Mucosa of descending colon (tissue), 3 donors: Measurements from ENCODE around the gene HIP1. TPM values are rescaled to one million over a fixed set of nuclear protein-coding genes. Genes with fewer than 3 reads are reported as not detected.

Experiments used
- ATAC-seq: fragments of 200-7000 bp; cut with Tn5 transposase; one replicate; pipeline ENCODE4 v1.9.1; 2020; ENCODE audit warnings: mild to moderate bottlenecking, moderate library complexity
- DNase-seq, 3 donors: peaks; one replicate each; pipeline ENCODE4 v3.0.0-alpha.2; 2020
- H3K36me3 ChIP-seq: fragments of 200-600 bp; one replicate; pipeline ENCODE4 v1.8.0; 2021; ENCODE audit warnings: low read depth, mild to moderate bottlenecking
- H3K4me1 ChIP-seq: fragments of 200-600 bp; one replicate; pipeline ENCODE4 v1.8.0; 2021; ENCODE audit warnings: low read depth, mild to moderate bottlenecking
- H3K4me3 ChIP-seq: fragments of 200-600 bp; one replicate; pipeline ENCODE4 v1.8.0; 2021; ENCODE audit warnings: mild to moderate bottlenecking
- H3K9me3 ChIP-seq: fragments of 200-600 bp; one replicate; pipeline ENCODE4 v1.8.0; 2021; ENCODE audit warnings: mild to moderate bottlenecking
- CTCF ChIP-seq: fragments of 200-600 bp; IDR thresholded peaks from one replicate; pipeline ENCODE4 v1.8.0; 2022; ENCODE audit warnings: antibody characterized with exemption, mild to moderate bottlenecking
- intact Hi-C, 2 donors: fragments of 100-400 bp; cut with DNase I in 1 of 2; cut with micrococcal nuclease in 1 of 2; formaldehyde crosslinking; loops; one replicate each; pipeline versions ENCODE4 v1.11.0 to v1.11.1; 2022; cut with DNase I, micrococcal nuclease
- total RNA-seq, 3 donors: library from RNA; stranded (reverse); fragmentation: NEBNext Ultra II Directional in 2 of 3; extraction: Animal tissue kit (Norgen Biotek cat#: 25700) in 2 of 3; gene quantifications; one replicate each; pipeline versions ENCODE4 v1.2.1 to v1.2.4, GENCODE V29; 2021 to 2023
- donor health status: DM: no; HTN: no; CAD: no; lungs with moderate emphysema.
- donor health status: DM: no; HTN: no; CAD: no.
- donor health status: DM: no; HTN: yes; CAD: no.

Gene HIP1
- total RNA-seq, 3 donors from 2014 or later: 5.7 to 14.2 (median 6.7) TPM

- intact Hi-C loops: loop anchor here in 1 of 2 donors (10.0 kb wide), 1 partner anchor 105 kb away; no protein-coding TSS in a partner anchor
These were observed 98.5 kb downstream of the HIP1 start for GRCh38 chr7:75640201-75640600.

GRCh38 chr7:75639886-75640190 lies 98.9 kb downstream of the HIP1 start:
- intact Hi-C loops: loop anchor here in 1 of 2 donors (10.0 kb wide), 1 partner anchor 105 kb away; no protein-coding TSS in a partner anchor
- DNase-seq (no peak), ATAC-seq (peak; percentile 11)
- peaks cover 4% of the 10 kb centered on the region for H3K4me1 ChIP-seq
- H3K4me3 ChIP-seq: no peak overlapping the region
- H3K9me3 ChIP-seq: peaks cover 6% of the 10 kb centered on the region
- H3K36me3 ChIP-seq: no peaks in the 10 kb centered on the region
- no peak for TF ChIP-seq CTCF

More at GRCh38 chr7:75640201-75640600, 98.5 kb downstream of the HIP1 start:
- peaks cover 6% of the 10 kb centered on the region for H3K9me3 ChIP-seq
- no peak overlapping the region for H3K4me3 ChIP-seq
- DNase-seq: no peak
- TF ChIP-seq CTCF: no peak
- H3K36me3 ChIP-seq: no peaks in the 10 kb centered on the region
- H3K4me1 ChIP-seq: peaks cover 4% of the 10 kb centered on the region
- no peak for ATAC-seq

- Histone ChIP-seq H3K4me1 (peaks cover 4% of the 10 kb centered on the region), H3K4me3 (peak overlapping the region; percentile 26), H3K9me3 (peaks cover 6% of the 10 kb centered on the region), H3K36me3 (no peaks in the 10 kb centered on the region)
- intact Hi-C loops: no loop called here
- DNase-seq (peak; percentile 59 to 64 (median 60)), ATAC-seq (peak; percentile 67)
- TF ChIP-seq CTCF: no peak
These were observed 99.5 kb downstream of the HIP1 start for GRCh38 chr7:75639071-75639885.

- no peaks in the 10 kb centered on the region for H3K36me3 ChIP-seq
- peaks cover 4% of the 10 kb centered on the region for H3K4me1 ChIP-seq
- DNase-seq (peak in 2 of 3 donors; percentile 34 to 57), ATAC-seq (peak; percentile 70)
- H3K4me3 ChIP-seq: peak overlapping the region; percentile 26
- TF ChIP-seq CTCF: no peak
- intact Hi-C loops: no loop called here
- peaks cover 6% of the 10 kb centered on the region for H3K9me3 ChIP-seq
These were observed 100.1 kb downstream of the HIP1 start for GRCh38 chr7:75638594-75639070.

- Histone ChIP-seq H3K36me3 (no peaks in the 10 kb centered on the region), H3K4me1 (peaks cover 4% of the 10 kb centered on the region), H3K4me3 (no peak overlapping the region), H3K9me3 (peaks cover 3% of the 10 kb centered on the region)
- no peak for TF ChIP-seq CTCF
- DNase-seq: no peak
- intact Hi-C loops: no loop called here
- no peak for ATAC-seq
These were observed 100.7 kb downstream of the HIP1 start for GRCh38 chr7:75637854-75638593.
